Measurements from ENCODE around the gene INF2. TPM values are rescaled to one million over a fixed set of nuclear protein-coding genes. Genes with fewer than 3 reads are reported as not detected.
"Not testable (repeated sequence)": the region's sequence is repeated elsewhere in the genome, so short reads cannot be mapped to it uniquely, and the experiment has no call there.

INF2 gene
- total RNA-seq, 4 donors from 2014 or later: 50.9 to 104 (median 87.5) TPM

- no peak for ATAC-seq (ENCODE audit: low FRiP score)
- TF ChIP-seq CTCF (IDR thresholded peaks at IDR 0.05): no peak
These were observed 37.4 kb downstream of the INF2 start for GRCh38 chr14:104726600-104727451.

GRCh38 chr14:104728631-104729030, 39.2 kb downstream of the INF2 start:
- no peak for TF ChIP-seq CTCF (IDR thresholded peaks at IDR 0.05)
- DNase-seq (ENCODE audit: low spot score) (no peak), ATAC-seq (ENCODE audit: low FRiP score) (no peak)

More at GRCh38 chr14:104726600-104727451, 37.4 kb downstream of the INF2 start:
- no peak for DNase-seq (ENCODE audit: low spot score)

- ATAC-seq (ENCODE audit: low FRiP score); DNase-seq (ENCODE audit: low spot score): not testable (repeated sequence)
These were observed 39.9 kb downstream of the INF2 start for GRCh38 chr14:104729176-104729834.

- ATAC-seq (ENCODE audit: low FRiP score) (no peak), DNase-seq (ENCODE audit: low spot score) (no peak)
- no peak for TF ChIP-seq CTCF (IDR thresholded peaks at IDR 0.05)
These were observed 40.4 kb downstream of the INF2 start for GRCh38 chr14:104729835-104730181.

GRCh38 chr14:104730487-104730886, 41.1 kb downstream of the INF2 start:
- no peak for ATAC-seq (ENCODE audit: low FRiP score)
- TF ChIP-seq CTCF (IDR thresholded peaks at IDR 0.05): no peak
- DNase-seq (ENCODE audit: low spot score): no peak

DNA sequence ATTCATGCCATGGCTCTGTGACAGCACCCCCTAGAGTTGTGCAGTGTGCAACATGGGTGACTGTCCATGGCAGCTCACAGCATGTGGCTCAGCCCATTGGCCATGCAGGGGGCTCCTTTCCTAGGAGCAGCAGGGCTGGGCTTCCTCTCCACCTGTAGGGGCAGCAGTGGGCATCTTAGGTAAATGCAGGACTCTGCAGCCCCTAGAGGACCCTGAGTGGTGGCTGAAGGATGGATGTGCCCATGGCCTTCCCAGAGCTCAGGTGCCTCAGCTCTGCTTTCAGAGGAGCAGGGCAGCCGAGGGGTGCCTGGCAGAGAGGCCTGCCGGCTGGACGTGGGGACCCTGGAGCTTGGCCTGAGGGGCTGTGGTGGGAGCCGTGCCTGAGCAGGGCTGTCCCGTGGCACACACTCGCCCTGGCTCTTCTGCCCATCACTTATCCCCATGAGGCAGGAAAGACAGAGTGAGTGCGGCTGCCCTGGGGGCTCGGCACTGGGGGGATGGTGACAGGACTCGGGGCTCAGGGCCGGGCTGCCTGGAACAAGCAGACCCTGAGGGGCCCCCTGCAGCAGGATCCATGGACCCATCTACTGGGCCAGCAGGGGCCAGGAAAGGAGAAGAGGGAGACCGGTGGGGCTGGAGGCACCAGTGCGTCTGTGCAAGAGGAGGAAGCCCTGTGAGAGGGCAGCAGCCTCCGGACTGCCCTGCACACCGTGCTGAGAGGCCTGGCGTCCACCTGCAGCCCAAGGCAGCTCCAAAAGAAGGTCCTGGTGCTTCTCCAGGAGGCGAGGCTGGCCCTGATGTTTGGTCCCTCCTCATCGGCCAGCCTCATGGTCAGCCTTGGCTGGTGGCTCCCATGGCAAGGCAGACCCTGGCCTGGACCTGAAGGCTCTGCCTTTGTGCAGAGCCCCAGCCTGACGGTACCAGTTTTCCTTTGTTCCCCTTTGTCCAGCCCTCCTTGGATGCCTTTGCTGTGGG, 42.2 kb downstream of the INF2 start:
- ATAC-seq (ENCODE audit: low FRiP score) (no peak), DNase-seq (ENCODE audit: low spot score) (no peak)
- TF ChIP-seq CTCF (IDR thresholded peaks at IDR 0.05): no peak

GRCh38 chr14:104732355-104732804, 43.0 kb downstream of the INF2 start:
- ATAC-seq (ENCODE audit: low FRiP score) (peak; percentile 17), DNase-seq (ENCODE audit: low spot score) (no peak)
- TF ChIP-seq CTCF (IDR thresholded peaks at IDR 0.05): no peak

Measured in omental fat pad (tissue), 4 donors.